HL-60 (cell line): Measurements from ENCODE around the gene CFAP46.

Experiments
- GABPA ChIP-seq: IDR thresholded peaks from 2 replicates; pipeline ENCODE4 v1.6.1; 2012; ENCODE audit warnings: low read depth
- POLR2AphosphoS5 ChIP-seq: IDR thresholded peaks from 2 replicates; pipeline ENCODE4 v1.6.1; 2012; ENCODE audit warnings: low read depth
- REST ChIP-seq: IDR thresholded peaks from 2 replicates; pipeline ENCODE4 v1.6.1; 2012; ENCODE audit warnings: low read depth; ENCODE audit not compliant: insufficient replicate concordance
- TF ChIP-seq, protein P1 (sequence below): IDR thresholded peaks from one replicate; pipeline ENCODE4 v1.5.1; 2011; ENCODE audit warnings: low read length, control low read depth, inconsistent platforms; ENCODE audit not compliant: insufficient read depth

- TF ChIP-seq, protein P1, sequence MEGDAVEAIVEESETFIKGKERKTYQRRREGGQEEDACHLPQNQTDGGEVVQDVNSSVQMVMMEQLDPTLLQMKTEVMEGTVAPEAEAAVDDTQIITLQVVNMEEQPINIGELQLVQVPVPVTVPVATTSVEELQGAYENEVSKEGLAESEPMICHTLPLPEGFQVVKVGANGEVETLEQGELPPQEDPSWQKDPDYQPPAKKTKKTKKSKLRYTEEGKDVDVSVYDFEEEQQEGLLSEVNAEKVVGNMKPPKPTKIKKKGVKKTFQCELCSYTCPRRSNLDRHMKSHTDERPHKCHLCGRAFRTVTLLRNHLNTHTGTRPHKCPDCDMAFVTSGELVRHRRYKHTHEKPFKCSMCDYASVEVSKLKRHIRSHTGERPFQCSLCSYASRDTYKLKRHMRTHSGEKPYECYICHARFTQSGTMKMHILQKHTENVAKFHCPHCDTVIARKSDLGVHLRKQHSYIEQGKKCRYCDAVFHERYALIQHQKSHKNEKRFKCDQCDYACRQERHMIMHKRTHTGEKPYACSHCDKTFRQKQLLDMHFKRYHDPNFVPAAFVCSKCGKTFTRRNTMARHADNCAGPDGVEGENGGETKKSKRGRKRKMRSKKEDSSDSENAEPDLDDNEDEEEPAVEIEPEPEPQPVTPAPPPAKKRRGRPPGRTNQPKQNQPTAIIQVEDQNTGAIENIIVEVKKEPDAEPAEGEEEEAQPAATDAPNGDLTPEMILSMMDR, result no peak
- TF ChIP-seq POLR2AphosphoS5 (no peak), REST (no peak), GABPA (no peak)
Observed at GRCh38 chr10:132806561-132807003, 135.8 kb downstream of the CFAP46 start.
